H1 (cell line): Measurements from ENCODE around the gene TMEM245. TPM values are rescaled to one million over a fixed set of nuclear protein-coding genes. Genes with fewer than 3 reads are reported as not detected.

ENCODE experiments used
- CTCF ChIA-PET: fragments of 300-600 bp; sonication (Branson Sonifier 250); formaldehyde crosslinking; loops from one replicate; lab custom pipeline; 2021; ENCODE audit not compliant: partially characterized antibody; lab: Charles Lee
- POLR2A ChIA-PET: fragments of 300-600 bp; sonication (Branson Sonifier 250); formaldehyde crosslinking; loops from one replicate; lab custom pipeline; 2021; ENCODE audit warnings: inconsistent platforms; ENCODE audit not compliant: partially characterized antibody; lab: Charles Lee
- DNase-seq, 2 experiments: peaks; one replicate each; pipeline versions ENCODE4 v3.0.0 to v3.0.0-alpha.2; 2010 to 2022; ENCODE audit warnings: low spot score in 2 of 2, low read depth in 1 of 2, mixed read lengths in 1 of 2
- FAIRE-seq: peaks from 2 replicates; lab custom pipeline; 2011; peaks lifted over from hg19 to GRCh38; lab: Jason Lieb, UNC
- H2AFZ ChIP-seq: 2 replicates; pipeline ENCODE4 v1.8.1; 2012; ENCODE audit warnings: low read length, inconsistent platforms
- H2AK5ac ChIP-seq: 2 replicates; pipeline ENCODE4 v1.6.1; 2013; ENCODE audit warnings: low read depth, low read length
- H2BK120ac ChIP-seq: replicated peaks from 2 replicates; pipeline ENCODE3; 2013; ENCODE audit warnings: low read depth, low read length, inconsistent platforms
- H2BK12ac ChIP-seq: 2 replicates; pipeline ENCODE4 v1.6.1; 2013; ENCODE audit warnings: low read depth, low read length
- H2BK15ac ChIP-seq: 2 replicates; pipeline ENCODE4 v1.6.1; 2013; ENCODE audit warnings: low read length
- H2BK20ac ChIP-seq: 2 replicates; pipeline ENCODE4 v1.6.1; 2013; ENCODE audit warnings: low read length
- H2BK5ac ChIP-seq: 2 replicates; pipeline ENCODE4 v1.6.1; 2013; ENCODE audit warnings: low read depth, low read length
- H3K14ac ChIP-seq: 2 replicates; pipeline ENCODE4 v1.6.1; 2013; ENCODE audit warnings: inconsistent platforms; ENCODE audit not compliant: insufficient read length
- H3K18ac ChIP-seq: 2 replicates; pipeline ENCODE4 v1.6.1; 2013; ENCODE audit warnings: low read length; ENCODE audit errors: extremely low read depth
- H3K23ac ChIP-seq: 2 replicates; pipeline ENCODE4 v1.6.1; 2013; ENCODE audit warnings: inconsistent platforms; ENCODE audit not compliant: insufficient read length
- H3K23me2 ChIP-seq: 2 replicates; pipeline ENCODE4 v1.6.1; 2013; ENCODE audit warnings: low read depth, low read length
- H3K27ac ChIP-seq: 2 replicates; pipeline ENCODE4 v1.6.1; 2011; ENCODE audit warnings: low read depth, low read length, inconsistent platforms
- H3K27me3 ChIP-seq, 4 experiments: replicated peaks in 1 of 4; 1 replicate in 1 of 4; 2 replicates in 3 of 4; pipeline versions ENCODE4 v1.6.1 to v1.8.1; 2011 to 2013; ENCODE audit warnings: low read length in 3 of 4, mild to moderate bottlenecking in 3 of 4, inconsistent platforms in 2 of 4, mixed read lengths in 2 of 4, moderate library complexity in 1 of 4; ENCODE audit not compliant: control insufficient read depth in 3 of 4, insufficient read depth in 3 of 4; ENCODE audit errors: extremely low read depth in 1 of 4
- H3K36me3 ChIP-seq, 4 experiments: 2 replicates each; pipeline versions ENCODE4 v1.6.1 to v1.8.1; 2011 to 2013; ENCODE audit warnings: mild to moderate bottlenecking in 4 of 4, low read length in 3 of 4, moderate library complexity in 2 of 4, control low read depth in 1 of 4, inconsistent platforms in 1 of 4; ENCODE audit not compliant: insufficient read depth in 4 of 4, control insufficient read depth in 2 of 4
- H3K4ac ChIP-seq: replicated peaks from 2 replicates; pipeline ENCODE3; 2013; ENCODE audit warnings: low read length, low read depth, mixed read lengths, inconsistent platforms; ENCODE audit not compliant: insufficient read length
- H3K4me1 ChIP-seq, 4 experiments: replicated peaks in 1 of 4; 1 replicate in 1 of 4; 2 replicates in 3 of 4; pipeline versions ENCODE4 v1.6.1 to v1.8.1; 2011 to 2013; ENCODE audit warnings: low read length in 3 of 4, inconsistent platforms in 2 of 4, mixed read lengths in 1 of 4; ENCODE audit not compliant: insufficient read depth in 4 of 4, control insufficient read depth in 3 of 4
- H3K4me2 ChIP-seq, 2 experiments: 2 replicates each; pipeline versions ENCODE4 v1.6.1 to v1.8.1; 2011 to 2013; ENCODE audit warnings: low read depth in 2 of 2, low read length in 2 of 2, control low read depth in 1 of 2, inconsistent platforms in 1 of 2, mild to moderate bottlenecking in 1 of 2; ENCODE audit not compliant: insufficient read depth in 1 of 2
- H3K4me3 ChIP-seq, 4 experiments: fragments of 200-600, 300-600 bp in 1 of 4; sonication (generic), shearing (Covaris generic), sonication (Bioruptor Twin) in 1 of 4; 2 replicates each; pipeline versions ENCODE4 v1.5.1 to v1.8.1; 2011 to 2016; ENCODE audit warnings: low read length in 4 of 4, low read depth in 3 of 4, control low read depth in 2 of 4, inconsistent platforms in 2 of 4, mild to moderate bottlenecking in 2 of 4, mixed read lengths in 1 of 4, moderate library complexity in 1 of 4; ENCODE audit not compliant: insufficient read depth in 2 of 4; ENCODE audit errors: extremely low read depth in 1 of 4
- H3K56ac ChIP-seq: replicated peaks from 2 replicates; pipeline ENCODE3; 2013; ENCODE audit warnings: low read depth, mild to moderate bottlenecking, mixed read lengths, low read length, inconsistent platforms; ENCODE audit not compliant: insufficient read length
- H3K79me1 ChIP-seq: 2 replicates; pipeline ENCODE4 v1.6.1; 2013; ENCODE audit warnings: low read depth, low read length, control low read depth
- H3K79me2 ChIP-seq, 2 experiments: 2 replicates each; pipeline versions ENCODE4 v1.6.1 to v1.8.1; 2012 to 2013; ENCODE audit warnings: low read length in 2 of 2, mild to moderate bottlenecking in 2 of 2, inconsistent platforms in 1 of 2; ENCODE audit not compliant: insufficient read depth in 2 of 2, control insufficient read depth in 1 of 2
- H3K9ac ChIP-seq, 4 experiments: replicated peaks in 1 of 4; 1 replicate in 1 of 4; 2 replicates in 3 of 4; pipeline versions ENCODE4 v1.6.1 to v1.8.1; 2011 to 2013; ENCODE audit warnings: low read depth in 3 of 4, low read length in 3 of 4, control low read depth in 2 of 4, mild to moderate bottlenecking in 2 of 4, moderate library complexity in 2 of 4, inconsistent platforms in 1 of 4; ENCODE audit errors: extremely low read depth in 1 of 4
- H3K9me3 ChIP-seq, 2 experiments: 2 replicates each; pipeline versions ENCODE4 v1.6.1 to v1.8.1; 2012 to 2013; ENCODE audit warnings: mild to moderate bottlenecking in 2 of 2, moderate library complexity in 2 of 2, control low read depth in 1 of 2, inconsistent platforms in 1 of 2, low read depth in 1 of 2, low read length in 1 of 2, mixed read lengths in 1 of 2; ENCODE audit not compliant: insufficient read depth in 2 of 2
- H4K20me1 ChIP-seq, 2 experiments: replicated peaks in 1 of 2; 2 replicates each; pipeline versions ENCODE3 to v1.8.1; 2011 to 2013; ENCODE audit warnings: inconsistent platforms in 2 of 2, low read length in 2 of 2, mild to moderate bottlenecking in 1 of 2; ENCODE audit not compliant: insufficient read depth in 2 of 2, control insufficient read depth in 1 of 2
- H4K5ac ChIP-seq: 2 replicates; pipeline ENCODE4 v1.6.1; 2013; ENCODE audit warnings: low read length, low read depth, mixed read lengths, inconsistent platforms; ENCODE audit not compliant: insufficient read length
- H4K8ac ChIP-seq: 2 replicates; pipeline ENCODE4 v1.8.0; 2013; ENCODE audit warnings: mild to moderate bottlenecking, moderate library complexity, low read length, inconsistent platforms; ENCODE audit not compliant: insufficient read depth; ENCODE audit errors: extremely low read depth
- H4K91ac ChIP-seq: replicated peaks from 2 replicates; pipeline ENCODE3; 2013; ENCODE audit warnings: low read length, mixed read lengths, inconsistent platforms; ENCODE audit not compliant: insufficient read length
- BACH1 ChIP-seq: IDR thresholded peaks from 2 replicates; pipeline ENCODE4 v1.6.1; 2012; ENCODE audit warnings: low read length, improper control_type of control experiment
- CEBPB ChIP-seq: IDR thresholded peaks from 2 replicates; pipeline ENCODE4 v1.6.1; 2012; ENCODE audit warnings: low read depth, low read length
- HDAC6 ChIP-seq: IDR thresholded peaks from one replicate; pipeline ENCODE4 v1.7.1; 2012; ENCODE audit warnings: low read depth, mild to moderate bottlenecking, inconsistent platforms, low read length, moderate library complexity
- PHF8 ChIP-seq: fragments of 200-600 bp; sonication (generic); conservative IDR thresholded peaks from 2 replicates; pipeline ENCODE4 v1.7.1; 2012; ENCODE audit warnings: low read depth, mild to moderate bottlenecking, inconsistent platforms, low read length, moderate library complexity
- POLR2A ChIP-seq, 2 experiments: IDR thresholded peaks; 1 replicate in 1 of 2; 2 replicates in 1 of 2; pipeline ENCODE4 v1.6.1; 2011; ENCODE audit warnings: low read depth in 2 of 2, low read length in 2 of 2, mild to moderate bottlenecking in 2 of 2; ENCODE audit errors: control extremely low read depth in 1 of 2
- SIN3A ChIP-seq, 2 experiments: IDR thresholded peaks in 1 of 2; conservative IDR thresholded peaks in 1 of 2; 2 replicates each; pipeline ENCODE4 v1.6.1; 2011 to 2012; ENCODE audit warnings: low read length in 2 of 2, improper control_type of control experiment in 1 of 2, low read depth in 1 of 2, mild to moderate bottlenecking in 1 of 2
- TAF7 ChIP-seq: optimal IDR thresholded peaks from 2 replicates; pipeline ENCODE3; 2011; ENCODE audit warnings: low read depth, mild to moderate bottlenecking, inconsistent platforms, low read length, moderate library complexity, borderline replicate concordance
- TBP ChIP-seq: IDR thresholded peaks from 2 replicates; pipeline ENCODE4 v1.6.1; 2011; ENCODE audit warnings: low read depth, low read length, improper control_type of control experiment
- YY1 ChIP-seq: IDR thresholded peaks from 2 replicates; pipeline ENCODE4 v1.6.1; 2011; ENCODE audit warnings: low read depth, mild to moderate bottlenecking, low read length
- WGBS, 2 experiments: shearing (Covaris generic) in 1 of 2; methylation state at CpG; one replicate each; pipeline versions ENCODE4 v1.1.6 to v1.1.7; 2013 to 2015; ENCODE audit warnings: low lambda C conversion rate in 2 of 2, mixed read lengths in 2 of 2, inconsistent platforms in 1 of 2, low coverage in 1 of 2, missing lambda C conversion rate in 1 of 2; ENCODE audit not compliant: insufficient replicate concordance in 2 of 2, insufficient coverage in 1 of 2, insufficient read length in 1 of 2; ENCODE audit errors: extremely low coverage in 1 of 2, missing lambda C conversion rate in 1 of 2; 5-methylcytosine and 5-hydroxymethylcytosine counted together
- polyA plus RNA-seq, 7 experiments: library from polyadenylated mRNA; depleted of rRNA in 3 of 7; stranded (reverse) in 5 of 7; unstranded in 2 of 7; fragments of >200 nt in 5 of 7; fragments of 200-250 nt in 2 of 7; gene quantifications; 1 replicate in 5 of 7; 2 replicates in 1 of 7; 4 replicates in 1 of 7; pipeline versions ENCODE4 v1.2.1 to v1.2.3, GENCODE V29; 2011 to 2013; ENCODE audit warnings: missing spikeins in 2 of 7, mixed read lengths in 2 of 7
- total RNA-seq: library from RNA; stranded (reverse); fragmentation: NEBNext Ultra II Directional; extraction: Animal tissue kit (Norgen Biotek cat#: 25700); gene quantifications from 2 replicates; pipeline ENCODE4 v1.2.1, GENCODE V29; 2021
- TF ChIP-seq, protein P1 (sequence below): IDR thresholded peaks from 2 replicates; pipeline ENCODE4 v1.6.1; 2011; ENCODE audit warnings: low read length, improper control_type of control experiment
- TF ChIP-seq, protein P2 (sequence below): IDR thresholded peaks from 2 replicates; pipeline ENCODE4 v1.6.1; 2012; ENCODE audit warnings: low read length, inconsistent platforms

The TMEM245 gene
- total and polyA plus RNA-seq, 2 of the 8 experiments (the other 6 are each of a cell fraction or from before 2014, with no cell fraction given) = 44.3 to 45.8 TPM

DNA sequence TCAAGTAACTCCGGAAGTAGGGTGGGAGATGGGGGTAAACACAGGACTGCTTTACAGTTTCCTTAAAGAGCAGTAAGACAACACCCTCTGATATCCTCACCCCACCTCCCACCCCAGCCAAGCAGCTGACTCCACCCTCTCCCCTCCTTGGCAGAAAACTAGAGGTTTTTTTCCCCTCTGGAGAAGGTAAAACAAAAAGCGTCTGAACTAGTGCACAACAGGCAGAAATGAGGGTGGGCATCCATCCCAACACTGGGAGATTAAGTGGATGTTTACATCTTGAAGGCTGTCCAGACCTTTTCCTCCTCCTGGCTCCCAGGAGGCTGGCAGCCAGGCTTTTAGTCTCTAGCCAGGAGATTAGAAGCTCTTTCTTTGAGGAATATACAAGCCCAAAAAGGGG, 92.6 kb downstream of the TMEM245 start:
- WGBS, 2 experiments = 76% methylated on average over 2 of the region's 2 CpGs; no CpG with 5 or more reads in 1 of the 2 experiments
- ChIA-PET CTCF (no interaction called here), POLR2A (interaction anchor here (1.3 kb wide), 1 partner anchor 10 kb away, joined by 3 read pairs; no protein-coding TSS in a partner anchor)
- Histone ChIP-seq H4K91ac (no peak overlapping the region), H3K56ac (no peak overlapping the region), H3K79me1 (0 out of 2 replicates have a peak, but pooled peaks cover 2% of the 10 kb centered on the region), H3K9me3 (no peaks in the 10 kb centered on the region), H3K9ac (no peak overlapping the region), H2BK5ac (no peak overlapping the region), H2BK12ac (no peak overlapping the region), H3K23ac (no peak overlapping the region), H2AK5ac (no peak overlapping the region), H3K36me3 (peaks cover 0 to 8% (median 4%) of the 10 kb centered on the region in 4 experiments; a peak in 3 of 8 replicates), H3K4me2 (no peak overlapping the region), H3K18ac (no peak overlapping the region), H3K23me2 (no peaks in the 10 kb centered on the region), H4K20me1 (peaks cover 0 to 3% of the 10 kb centered on the region in 2 experiments), H2BK15ac (no peak overlapping the region), H3K27ac (no peak overlapping the region), H2BK120ac (no peak overlapping the region), H3K27me3 (no peaks in the 10 kb centered on the region), H3K4me3 (no peak overlapping the region), H4K8ac (no peak overlapping the region), H3K14ac (no peak overlapping the region), H3K4me1 (no peaks in the 10 kb centered on the region; a peak in 1 of 7 replicates), H4K5ac (no peak overlapping the region), H3K79me2 (0 out of 4 replicates have a peak, but pooled peaks cover 0 to 3% of the 10 kb centered on the region in 2 experiments), H2BK20ac (no peak overlapping the region), H3K4ac (no peak overlapping the region), H2AFZ (no peak overlapping the region)
- FAIRE-seq = no peak
- TF ChIP-seq CEBPB = no peak
- TF ChIP-seq PHF8 = no peak
- no peak for TF ChIP-seq YY1
- no peak for TF ChIP-seq HDAC6
- no peak for TF ChIP-seq SIN3A (conservative IDR thresholded peaks at IDR 0.05 in 1 of 2, IDR thresholded peaks at IDR 0.05 in 1 of 2; ENCODE audit: low read depth in 1 of 2, low read length in 2 of 2)
- TF ChIP-seq TBP = no peak
- TF ChIP-seq, protein P1, sequence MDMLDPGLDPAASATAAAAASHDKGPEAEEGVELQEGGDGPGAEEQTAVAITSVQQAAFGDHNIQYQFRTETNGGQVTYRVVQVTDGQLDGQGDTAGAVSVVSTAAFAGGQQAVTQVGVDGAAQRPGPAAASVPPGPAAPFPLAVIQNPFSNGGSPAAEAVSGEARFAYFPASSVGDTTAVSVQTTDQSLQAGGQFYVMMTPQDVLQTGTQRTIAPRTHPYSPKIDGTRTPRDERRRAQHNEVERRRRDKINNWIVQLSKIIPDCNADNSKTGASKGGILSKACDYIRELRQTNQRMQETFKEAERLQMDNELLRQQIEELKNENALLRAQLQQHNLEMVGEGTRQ = no peak
- TF ChIP-seq, protein P2, sequence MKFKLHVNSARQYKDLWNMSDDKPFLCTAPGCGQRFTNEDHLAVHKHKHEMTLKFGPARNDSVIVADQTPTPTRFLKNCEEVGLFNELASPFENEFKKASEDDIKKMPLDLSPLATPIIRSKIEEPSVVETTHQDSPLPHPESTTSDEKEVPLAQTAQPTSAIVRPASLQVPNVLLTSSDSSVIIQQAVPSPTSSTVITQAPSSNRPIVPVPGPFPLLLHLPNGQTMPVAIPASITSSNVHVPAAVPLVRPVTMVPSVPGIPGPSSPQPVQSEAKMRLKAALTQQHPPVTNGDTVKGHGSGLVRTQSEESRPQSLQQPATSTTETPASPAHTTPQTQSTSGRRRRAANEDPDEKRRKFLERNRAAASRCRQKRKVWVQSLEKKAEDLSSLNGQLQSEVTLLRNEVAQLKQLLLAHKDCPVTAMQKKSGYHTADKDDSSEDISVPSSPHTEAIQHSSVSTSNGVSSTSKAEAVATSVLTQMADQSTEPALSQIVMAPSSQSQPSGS = no peak
- TF ChIP-seq BACH1 = no peak
- no peak for TF ChIP-seq TAF7
- no peak for TF ChIP-seq POLR2A (IDR thresholded peaks at IDR 0.05; ENCODE audit: control extremely low read depth in 1 of 2, low read depth in 2 of 2, low read length in 2 of 2)
- DNase-seq = no peak
